ENCODE data around the gene RPL34. TPM values are rescaled to one million over a fixed set of nuclear protein-coding genes. Genes with fewer than 3 reads are reported as not detected.
A peak's percentile ranks its signal among the peaks of the same experiment; 100 is the strongest.

Gene RPL34
- total RNA-seq, 1 donor from 2014 or later = 2,310 TPM

DNA sequence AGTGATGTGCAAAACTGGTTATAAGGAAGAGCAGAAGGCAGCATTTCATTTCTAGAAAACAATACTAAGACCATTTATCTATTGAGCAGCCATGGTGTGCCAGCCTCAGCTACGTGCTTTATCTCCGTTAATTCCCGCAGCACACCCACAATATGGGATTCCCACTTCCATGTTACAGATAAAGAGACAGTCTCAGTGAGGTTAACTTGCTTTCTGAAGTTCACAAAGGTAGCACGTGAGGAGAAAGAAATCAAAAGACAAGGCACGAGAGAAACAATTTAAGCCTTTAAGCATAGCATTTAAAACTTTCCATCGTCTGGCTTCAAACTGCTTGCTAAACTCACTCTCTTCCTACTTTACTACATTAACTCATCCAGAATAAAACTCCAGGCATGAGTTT, 8.0 kb upstream of the RPL34 start:
- POLR2A ChIA-PET = no interaction called here

DNA sequence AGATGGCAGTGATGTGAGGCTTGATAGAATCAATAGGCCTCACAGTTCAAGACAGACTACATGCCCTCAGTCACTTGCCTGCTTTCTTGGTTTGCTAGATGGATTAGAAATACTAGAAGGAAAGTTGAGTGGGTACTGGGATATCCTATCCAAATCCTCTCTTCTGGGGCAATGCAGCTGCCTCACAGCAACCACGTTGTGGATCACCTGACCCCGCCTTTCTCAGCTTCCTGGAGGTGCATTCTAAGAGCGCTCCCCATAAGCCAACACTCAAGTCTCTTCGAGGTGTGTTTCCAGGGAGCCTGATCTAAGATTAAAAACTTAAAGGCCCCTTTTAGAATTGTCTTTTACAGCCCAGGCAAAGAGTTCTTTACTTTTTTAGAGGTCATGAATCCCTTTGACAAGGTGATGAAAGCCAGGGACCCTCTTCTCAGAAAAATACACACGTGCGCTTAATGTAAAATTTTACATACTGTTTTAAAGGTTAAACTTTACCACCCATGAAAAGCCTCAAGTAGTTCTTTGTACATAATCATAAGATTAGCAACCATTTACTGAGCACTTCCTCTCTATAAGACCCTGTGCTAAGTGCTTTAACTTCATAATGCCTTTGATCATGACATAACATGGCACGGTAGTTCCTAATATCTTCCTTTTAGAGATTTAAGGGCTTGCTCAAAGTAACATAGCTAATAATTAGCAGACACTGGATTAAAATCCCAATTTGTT, 840 bp upstream of the RPL34 start:
- peaks cover 42% of the 10 kb centered on the region for H3K36me3 Mint-ChIP-seq (ENCODE audit: low read depth)
- no peaks in the 10 kb centered on the region for H3K27me3 Mint-ChIP-seq
- H3K27ac Mint-ChIP-seq = peak overlapping the region; percentile 95
- peaks cover 4% of the 10 kb centered on the region for H3K9me3 Mint-ChIP-seq
- H3K4me1 Mint-ChIP-seq = peaks cover 50% of the 10 kb centered on the region
- intact Hi-C loops (cut with micrococcal nuclease) = loop anchor here (1.0 to 10.0 kb wide), 8 partner anchors 31 to 1577 kb away; partner anchors contain the start of genes CYP2U1, GAR1, HADH and MCUB
- DNase-seq = no peak
- TF ChIP-seq, protein P1, sequence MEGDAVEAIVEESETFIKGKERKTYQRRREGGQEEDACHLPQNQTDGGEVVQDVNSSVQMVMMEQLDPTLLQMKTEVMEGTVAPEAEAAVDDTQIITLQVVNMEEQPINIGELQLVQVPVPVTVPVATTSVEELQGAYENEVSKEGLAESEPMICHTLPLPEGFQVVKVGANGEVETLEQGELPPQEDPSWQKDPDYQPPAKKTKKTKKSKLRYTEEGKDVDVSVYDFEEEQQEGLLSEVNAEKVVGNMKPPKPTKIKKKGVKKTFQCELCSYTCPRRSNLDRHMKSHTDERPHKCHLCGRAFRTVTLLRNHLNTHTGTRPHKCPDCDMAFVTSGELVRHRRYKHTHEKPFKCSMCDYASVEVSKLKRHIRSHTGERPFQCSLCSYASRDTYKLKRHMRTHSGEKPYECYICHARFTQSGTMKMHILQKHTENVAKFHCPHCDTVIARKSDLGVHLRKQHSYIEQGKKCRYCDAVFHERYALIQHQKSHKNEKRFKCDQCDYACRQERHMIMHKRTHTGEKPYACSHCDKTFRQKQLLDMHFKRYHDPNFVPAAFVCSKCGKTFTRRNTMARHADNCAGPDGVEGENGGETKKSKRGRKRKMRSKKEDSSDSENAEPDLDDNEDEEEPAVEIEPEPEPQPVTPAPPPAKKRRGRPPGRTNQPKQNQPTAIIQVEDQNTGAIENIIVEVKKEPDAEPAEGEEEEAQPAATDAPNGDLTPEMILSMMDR (IDR thresholded peaks at IDR 0.05) = no peak
- ChIA-PET CTCF (no interaction called here), POLR2A (interaction anchor here (0.6 to 3.4 kb wide), 9 partner anchors 9 to 1196 kb away, joined by 3 to 56 read pairs (median 3); partner anchors contain the start of genes CYP2U1, GAR1, OSTC and PAPSS1)
- H3K4me3 Mint-ChIP-seq = peak overlapping the region; percentile 95
- peak; percentile 2 for ATAC-seq (ENCODE audit: low read depth)

More for the DNA sequence above, 8.0 kb upstream of the RPL34 start:
- ATAC-seq (ENCODE audit: low read depth) (no peak), DNase-seq (no peak)
- H3K4me3 Mint-ChIP-seq = no peak overlapping the region
- TF ChIP-seq, protein P1 (IDR thresholded peaks at IDR 0.05) = no peak
- no peak overlapping the region for H3K27ac Mint-ChIP-seq
- H3K27me3 Mint-ChIP-seq = no peaks in the 10 kb centered on the region
- H3K4me1 Mint-ChIP-seq = no peaks in the 10 kb centered on the region
- H3K36me3 Mint-ChIP-seq (ENCODE audit: low read depth) = peaks cover 5% of the 10 kb centered on the region
- H3K9me3 Mint-ChIP-seq = peaks cover 5% of the 10 kb centered on the region
- CTCF ChIA-PET = no interaction called here
- intact Hi-C loops (cut with micrococcal nuclease) = no loop called here

DNA sequence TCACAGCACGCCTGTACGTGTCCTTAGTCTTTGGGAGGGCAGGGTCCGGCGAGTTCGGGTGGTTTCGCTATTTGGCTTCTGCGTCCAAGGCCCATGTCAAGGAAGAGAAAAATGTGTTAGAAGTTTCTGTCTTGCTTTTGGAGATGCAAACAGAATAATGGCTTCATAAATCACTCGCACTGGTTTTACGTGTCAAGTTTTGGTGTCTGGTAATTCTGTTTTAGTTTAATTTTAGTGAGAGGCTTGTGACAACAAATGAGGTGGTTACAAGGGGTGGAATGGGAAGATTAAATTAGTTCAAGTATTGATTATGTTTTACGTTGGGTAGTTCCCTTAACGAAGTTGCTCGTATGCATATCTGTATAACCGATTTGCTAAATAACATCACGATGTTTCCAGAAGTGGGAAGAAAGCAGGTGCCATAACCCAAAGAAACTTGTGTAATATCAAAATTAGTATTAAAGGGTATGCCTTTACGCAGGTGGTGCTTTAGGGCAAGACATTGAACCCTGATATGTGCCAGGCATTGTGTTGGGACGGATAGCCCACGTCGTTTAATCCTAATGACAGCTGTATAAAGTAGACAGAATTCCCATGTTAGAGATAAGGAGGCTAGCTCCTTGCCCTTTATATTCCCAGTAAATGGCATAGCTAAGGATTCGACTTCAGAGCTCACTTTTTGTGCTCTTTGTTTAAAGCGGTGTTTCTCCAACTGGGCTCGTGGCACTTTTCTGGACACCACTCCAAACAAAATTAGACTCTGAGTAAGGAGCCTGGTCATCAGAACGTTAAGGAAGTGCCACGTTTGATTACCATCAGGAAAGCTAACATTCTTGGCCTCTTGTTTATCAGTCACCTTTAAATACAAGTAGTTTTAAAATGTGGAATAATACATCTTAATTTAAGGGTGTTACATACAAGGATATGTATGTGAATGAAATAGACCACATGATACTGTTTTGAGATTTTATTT, 843 bp downstream of the RPL34 start:
- ATAC-seq (ENCODE audit: low read depth) = peak; percentile 15
- Mint-ChIP-seq H3K36me3 (ENCODE audit: low read depth) (peaks cover 57% of the 10 kb centered on the region), H3K27ac (peak overlapping the region; percentile 95), H3K9me3 (peaks cover 3% of the 10 kb centered on the region), H3K4me3 (peak overlapping the region; percentile 95), H3K4me1 (peaks cover 50% of the 10 kb centered on the region), H3K27me3 (no peaks in the 10 kb centered on the region)
- intact Hi-C loops (cut with micrococcal nuclease) = loop anchor here (1.0 to 10.0 kb wide), 8 partner anchors 29 to 1575 kb away; partner anchors contain the start of genes CYP2U1, GAR1, HADH and MCUB
- ChIA-PET POLR2A (interaction anchor here (0.6 to 3.4 kb wide), 8 partner anchors 29 to 1194 kb away, joined by 3 to 56 read pairs (median 3); partner anchors contain the start of genes CYP2U1, GAR1, OSTC and PAPSS1), CTCF (interaction anchor here (1.0 kb wide), 1 partner anchor 10 kb away, joined by 3 read pairs; no protein-coding TSS in a partner anchor)
- DNase-seq = no peak
- TF ChIP-seq, protein P1 (IDR thresholded peaks at IDR 0.05) = no peak

DNA sequence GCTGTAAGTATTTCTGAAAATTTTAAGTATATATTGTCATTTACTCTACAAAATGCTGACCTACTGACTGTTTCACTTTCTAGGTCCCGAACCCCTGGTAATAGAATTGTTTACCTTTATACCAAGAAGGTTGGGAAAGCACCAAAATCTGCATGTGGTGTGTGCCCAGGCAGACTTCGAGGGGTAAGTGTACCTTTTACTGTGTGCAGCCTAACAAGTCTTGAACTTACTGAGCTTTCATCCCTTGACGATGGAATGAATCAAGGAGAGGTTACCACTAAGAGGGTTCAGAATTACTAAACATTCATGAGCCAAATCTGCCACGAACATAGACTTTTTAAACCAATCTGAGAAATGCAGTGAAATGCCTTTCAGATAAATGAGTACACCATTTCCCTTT, 1.6 kb downstream of the RPL34 start:
- TF ChIP-seq, protein P1 (IDR thresholded peaks at IDR 0.05) = no peak
- ChIA-PET POLR2A (interaction anchor here (0.6 to 3.4 kb wide), 3 partner anchors 29 to 902 kb away, joined by 11 to 56 read pairs (median 19); partner anchors contain the start of genes OSTC and PAPSS1), CTCF (interaction anchor here (1.0 kb wide), 1 partner anchor 9 kb away, joined by 3 read pairs; no protein-coding TSS in a partner anchor)
- intact Hi-C loops (cut with micrococcal nuclease) = loop anchor here (5.0 to 10.0 kb wide), 2 partner anchors 810 to 1193 kb away; partner anchors contain the start of genes GAR1 and SEC24B
- DNase-seq = no peak
- Mint-ChIP-seq H3K4me3 (peak overlapping the region; percentile 95), H3K36me3 (ENCODE audit: low read depth) (peaks cover 61% of the 10 kb centered on the region), H3K27ac (peak overlapping the region; percentile 50), H3K27me3 (no peaks in the 10 kb centered on the region), H3K4me1 (peaks cover 50% of the 10 kb centered on the region), H3K9me3 (no peaks in the 10 kb centered on the region)
- no peak for ATAC-seq (ENCODE audit: low read depth)
